NCI-H446 treated with DMSO at 0.1 percent for 48 hours (cell line): ENCODE measurements around the gene CTNS.

Experiments used
- DNase-seq: peaks from one replicate; lab custom pipeline; 2025; lab: John Stamatoyannopoulos, UW

The CTNS gene

GRCh38 chr17:3626831-3627768, 9.5 kb upstream of the CTNS start:
- no peak for DNase-seq

GRCh38 chr17:3627769-3628167, 8.8 kb upstream of the CTNS start:
- no peak for DNase-seq

GRCh38 chr17:3630781-3631180, 5.8 kb upstream of the CTNS start:
- DNase-seq, result no peak

- no peak for DNase-seq
These were observed 4.3 kb upstream of the CTNS start for GRCh38 chr17:3632287-3632686.

- DNase-seq, result no peak
These were observed 946 bp upstream of the CTNS start for GRCh38 chr17:3635474-3636153.

GRCh38 chr17:3636908-3637373, 381 bp downstream of the CTNS start:
- no peak for DNase-seq

- no peak for DNase-seq
These were observed 3.5 kb downstream of the CTNS start for GRCh38 chr17:3639981-3640596.

GRCh38 chr17:3641014-3641413, 4.5 kb downstream of the CTNS start:
- no peak for DNase-seq

GRCh38 chr17:3641717-3642486, 5.3 kb downstream of the CTNS start:
- no peak for DNase-seq

GRCh38 chr17:3643889-3644349, 7.4 kb downstream of the CTNS start:
- no peak for DNase-seq

GRCh38 chr17:3645310-3645709, 8.8 kb downstream of the CTNS start:
- DNase-seq, result no peak

- DNase-seq, result no peak
These were observed 10.7 kb downstream of the CTNS start for GRCh38 chr17:3647251-3647650.

- no peak for DNase-seq
These were observed 11.4 kb downstream of the CTNS start for GRCh38 chr17:3647769-3648555.

GRCh38 chr17:3655766-3656165, 19.2 kb downstream of the CTNS start:
- DNase-seq, result no peak

GRCh38 chr17:3656353-3656752, 19.8 kb downstream of the CTNS start:
- DNase-seq, result no peak

- DNase-seq, result no peak
These were observed 20.4 kb downstream of the CTNS start for GRCh38 chr17:3656755-3657587.

GRCh38 chr17:3657588-3657869, 21.0 kb downstream of the CTNS start:
- DNase-seq, result no peak

GRCh38 chr17:3657874-3658783, 21.6 kb downstream of the CTNS start:
- no peak for DNase-seq

GRCh38 chr17:3658784-3659449, 22.4 kb downstream of the CTNS start:
- DNase-seq, result no peak
